Upper lobe of left lung (tissue), 6 donors: Measurements from ENCODE around the gene COPG2. TPM values are rescaled to one million over a fixed set of nuclear protein-coding genes. Genes with fewer than 3 reads are reported as not detected.

Experiments used
- ATAC-seq, 2 donors: fragments of 200-7000 bp; cut with Tn5 transposase; one replicate each; pipeline ENCODE4 v1.9.1; 2022; ENCODE audit warnings: mild to moderate bottlenecking in 2 of 2, moderate library complexity in 2 of 2; ENCODE audit not compliant: low FRiP score in 2 of 2
- DNase-seq, 2 donors: peaks; one replicate each; pipeline ENCODE4 v3.0.0-alpha.2; 2019 to 2020
- H3K27ac ChIP-seq, 4 donors: fragments of 200-600 bp; sonication (generic); one replicate each; pipeline ENCODE4 v1.5.1; 2016 to 2019
- H3K27me3 ChIP-seq, 4 donors: fragments of 200-600 bp; sonication (generic); one replicate each; pipeline ENCODE4 v1.5.1; 2017 to 2019
- H3K36me3 ChIP-seq, 4 donors: fragments of 200-600 bp; sonication (generic); one replicate each; pipeline ENCODE4 v1.5.1; 2016 to 2019
- H3K4me1 ChIP-seq, 4 donors: fragments of 200-600 bp; sonication (generic); one replicate each; pipeline ENCODE4 v1.5.1; 2018 to 2019
- H3K4me3 ChIP-seq, 4 donors: fragments of 200-600 bp; sonication (generic); one replicate each; pipeline ENCODE4 v1.5.1; 2017 to 2019; ENCODE audit warnings: mild to moderate bottlenecking in 2 of 4, moderate library complexity in 1 of 4
- H3K9me3 ChIP-seq, 4 donors: fragments of 200-600 bp; sonication (generic); one replicate each; pipeline ENCODE4 v1.5.1; 2018 to 2019
- EP300 ChIP-seq, 4 donors: sonication (generic); formaldehyde crosslinking; IDR thresholded peaks; one replicate each; pipeline ENCODE4 v1.5.1; 2017; ENCODE audit warnings: antibody characterized with exemption in 4 of 4, control low read depth in 2 of 4
- POLR2A ChIP-seq, 4 donors: fragments of 450-650 bp; IDR thresholded peaks; one replicate each; pipeline ENCODE4 v1.5.1; 2016 to 2017; ENCODE audit warnings: antibody characterized with exemption in 4 of 4, mild to moderate bottlenecking in 2 of 4
- POLR2AphosphoS5 ChIP-seq, 2 donors: sonication (generic); formaldehyde crosslinking; IDR thresholded peaks; one replicate each; pipeline ENCODE4 v1.5.1; 2017; ENCODE audit warnings: antibody characterized with exemption in 2 of 2
- WGBS, 2 donors: methylation state at CpG; one replicate each; pipeline ENCODE4 v1.1.5; 2017 to 2018; 5-methylcytosine and 5-hydroxymethylcytosine counted together
- total RNA-seq, 6 donors: library from RNA; depleted of rRNA in 4 of 6; stranded (reverse); fragments of >200 nt in 4 of 6; gene quantifications; one replicate each; pipeline versions ENCODE4 v1.1.0 to v1.2.1, GENCODE V29; 2016 to 2021
- TF ChIP-seq, protein P1 (sequence below), 6 experiments: fragments of 450-650 bp in 4 of 6; fragments of 200-600 bp in 2 of 6; sonication (generic) in 2 of 6; IDR thresholded peaks; one replicate each; pipeline ENCODE4 v1.5.1; 2016 to 2019; ENCODE audit warnings: antibody characterized with exemption in 6 of 6
- donor health status: DM: no; HTN: no; CAD: no; lungs with moderate emphysema.
- donor health status: DM: no; HTN: yes; CAD: no; lungs with severe emphysema.

The COPG2 gene
- total RNA-seq, 6 donors from 2014 or later = 8.4 to 18.7 (median 13.9) TPM

DNA sequence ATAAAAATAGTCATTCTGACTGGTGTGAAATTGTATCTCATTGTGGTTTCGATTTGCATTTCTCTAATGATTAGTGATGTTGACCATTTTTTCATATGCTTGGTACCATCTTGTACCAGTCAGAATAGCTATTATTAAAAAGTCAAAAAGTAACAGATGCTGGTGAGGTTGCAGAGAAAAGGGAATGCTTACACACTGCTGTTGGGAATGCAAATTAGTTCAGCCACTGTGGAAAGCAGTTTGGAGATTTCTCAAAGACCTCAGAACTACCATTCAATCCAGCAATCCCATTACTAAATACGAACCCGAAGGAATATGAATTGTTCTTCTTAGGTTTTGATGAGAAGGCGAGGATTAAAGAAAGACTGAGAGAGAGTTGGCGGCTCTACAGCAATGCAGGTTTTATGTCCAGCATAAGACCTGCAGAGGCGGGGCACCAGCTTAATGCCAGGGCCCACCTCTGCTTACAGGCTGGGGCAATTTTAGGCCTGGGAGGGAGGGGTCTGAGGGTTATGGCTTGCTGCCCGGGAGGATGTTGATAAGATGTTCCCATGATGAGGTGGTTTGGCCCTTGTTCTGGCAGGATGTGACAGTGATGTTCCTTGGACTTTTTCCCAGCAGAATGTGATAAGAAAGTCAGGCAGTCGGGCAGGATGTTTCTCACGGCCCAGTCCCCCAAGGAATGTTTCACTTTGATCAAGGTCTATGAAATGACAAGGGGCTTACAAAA lies 102.2 kb downstream of the COPG2 start:
- TF ChIP-seq POLR2AphosphoS5 (IDR thresholded peaks at IDR 0.05) (peak; percentile 69 to 80), EP300 (IDR thresholded peaks at IDR 0.05) (peak; percentile 56 to 86 (median 79))
- TF ChIP-seq, protein P1, sequence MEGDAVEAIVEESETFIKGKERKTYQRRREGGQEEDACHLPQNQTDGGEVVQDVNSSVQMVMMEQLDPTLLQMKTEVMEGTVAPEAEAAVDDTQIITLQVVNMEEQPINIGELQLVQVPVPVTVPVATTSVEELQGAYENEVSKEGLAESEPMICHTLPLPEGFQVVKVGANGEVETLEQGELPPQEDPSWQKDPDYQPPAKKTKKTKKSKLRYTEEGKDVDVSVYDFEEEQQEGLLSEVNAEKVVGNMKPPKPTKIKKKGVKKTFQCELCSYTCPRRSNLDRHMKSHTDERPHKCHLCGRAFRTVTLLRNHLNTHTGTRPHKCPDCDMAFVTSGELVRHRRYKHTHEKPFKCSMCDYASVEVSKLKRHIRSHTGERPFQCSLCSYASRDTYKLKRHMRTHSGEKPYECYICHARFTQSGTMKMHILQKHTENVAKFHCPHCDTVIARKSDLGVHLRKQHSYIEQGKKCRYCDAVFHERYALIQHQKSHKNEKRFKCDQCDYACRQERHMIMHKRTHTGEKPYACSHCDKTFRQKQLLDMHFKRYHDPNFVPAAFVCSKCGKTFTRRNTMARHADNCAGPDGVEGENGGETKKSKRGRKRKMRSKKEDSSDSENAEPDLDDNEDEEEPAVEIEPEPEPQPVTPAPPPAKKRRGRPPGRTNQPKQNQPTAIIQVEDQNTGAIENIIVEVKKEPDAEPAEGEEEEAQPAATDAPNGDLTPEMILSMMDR (IDR thresholded peaks at IDR 0.05) = no peak
- 56 to 79% methylated on average over 9 of the region's 9 CpGs for WGBS, 2 donors
- peak in 1 of 2 donors; percentile 29 for ATAC-seq

GRCh38 chr7:130560972-130561371 lies 107.6 kb downstream of the COPG2 start:
- no peaks in the 10 kb centered on the region for H3K27me3 ChIP-seq
- no peaks in the 10 kb centered on the region for H3K4me1 ChIP-seq
- peaks cover 0 to 4% (median 0%) of the 10 kb centered on the region in 4 donors for H3K9me3 ChIP-seq
- TF ChIP-seq EP300 (IDR thresholded peaks at IDR 0.05) = no peak
- TF ChIP-seq, protein P1 (IDR thresholded peaks at IDR 0.05) = peak in 1 of 6 experiments; percentile 22
- H3K27ac ChIP-seq = no peak overlapping the region
- 19 to 65% methylated on average over 1 of the region's 1 CpG for WGBS, 2 donors
- H3K36me3 ChIP-seq = no peaks in the 10 kb centered on the region
- H3K4me3 ChIP-seq = no peak overlapping the region
- no peak for ATAC-seq
- no peak for DNase-seq

More for the DNA sequence above, 102.2 kb downstream of the COPG2 start:
- H3K36me3 ChIP-seq = no peaks in the 10 kb centered on the region
- DNase-seq = peak in 1 of 2 donors; percentile 35
- no peak overlapping the region for H3K4me3 ChIP-seq
- peaks cover 0 to 4% (median 2%) of the 10 kb centered on the region in 4 donors for H3K9me3 ChIP-seq
- H3K4me1 ChIP-seq = peaks cover 0 to 4% (median 0%) of the 10 kb centered on the region in 4 donors
- H3K27ac ChIP-seq = peak overlapping the region; percentile 36 to 74 (median 68)
- no peaks in the 10 kb centered on the region for H3K27me3 ChIP-seq

GRCh38 chr7:130559184-130559583 lies 109.4 kb downstream of the COPG2 start:
- WGBS, 2 donors = 94 to 95% methylated on average over 2 of the region's 2 CpGs
- H3K36me3 ChIP-seq = peaks cover 0 to 3% (median 0%) of the 10 kb centered on the region in 4 donors
- no peaks in the 10 kb centered on the region for H3K27me3 ChIP-seq
- H3K27ac ChIP-seq = no peak overlapping the region
- no peak overlapping the region for H3K4me3 ChIP-seq
- H3K9me3 ChIP-seq = no peaks in the 10 kb centered on the region
- TF ChIP-seq, protein P1 (IDR thresholded peaks at IDR 0.05) = no peak
- TF ChIP-seq EP300 (IDR thresholded peaks at IDR 0.05) (no peak), POLR2A (IDR thresholded peaks at IDR 0.05) (no peak), POLR2AphosphoS5 (IDR thresholded peaks at IDR 0.05) (no peak)
- no peak for DNase-seq
- ATAC-seq = no peak
- no peaks in the 10 kb centered on the region for H3K4me1 ChIP-seq

GRCh38 chr7:130554481-130554880 lies 114.1 kb downstream of the COPG2 start:
- Histone ChIP-seq H3K27me3 (no peaks in the 10 kb centered on the region), H3K9me3 (no peaks in the 10 kb centered on the region), H3K27ac (no peak overlapping the region), H3K4me3 (no peak overlapping the region), H3K36me3 (peaks cover 0 to 20% (median 0%) of the 10 kb centered on the region in 4 donors), H3K4me1 (no peaks in the 10 kb centered on the region)
- no peak for ATAC-seq
- no peak for DNase-seq
- 92 to 93% methylated on average over 3 of the region's 3 CpGs for WGBS, 2 donors
- no peak for TF ChIP-seq POLR2A (IDR thresholded peaks at IDR 0.05)
- TF ChIP-seq EP300 (IDR thresholded peaks at IDR 0.05) = no peak
- TF ChIP-seq, protein P1 (IDR thresholded peaks at IDR 0.05) = no peak
- no peak for TF ChIP-seq POLR2AphosphoS5 (IDR thresholded peaks at IDR 0.05)
